ENCODE data around the gene SLA2.

The SLA2 gene

GRCh38 chr20:36607586-36608387 lies 38.2 kb downstream of the SLA2 start:
- no peak for DNase-seq (ENCODE audit: low read depth)

DNA sequence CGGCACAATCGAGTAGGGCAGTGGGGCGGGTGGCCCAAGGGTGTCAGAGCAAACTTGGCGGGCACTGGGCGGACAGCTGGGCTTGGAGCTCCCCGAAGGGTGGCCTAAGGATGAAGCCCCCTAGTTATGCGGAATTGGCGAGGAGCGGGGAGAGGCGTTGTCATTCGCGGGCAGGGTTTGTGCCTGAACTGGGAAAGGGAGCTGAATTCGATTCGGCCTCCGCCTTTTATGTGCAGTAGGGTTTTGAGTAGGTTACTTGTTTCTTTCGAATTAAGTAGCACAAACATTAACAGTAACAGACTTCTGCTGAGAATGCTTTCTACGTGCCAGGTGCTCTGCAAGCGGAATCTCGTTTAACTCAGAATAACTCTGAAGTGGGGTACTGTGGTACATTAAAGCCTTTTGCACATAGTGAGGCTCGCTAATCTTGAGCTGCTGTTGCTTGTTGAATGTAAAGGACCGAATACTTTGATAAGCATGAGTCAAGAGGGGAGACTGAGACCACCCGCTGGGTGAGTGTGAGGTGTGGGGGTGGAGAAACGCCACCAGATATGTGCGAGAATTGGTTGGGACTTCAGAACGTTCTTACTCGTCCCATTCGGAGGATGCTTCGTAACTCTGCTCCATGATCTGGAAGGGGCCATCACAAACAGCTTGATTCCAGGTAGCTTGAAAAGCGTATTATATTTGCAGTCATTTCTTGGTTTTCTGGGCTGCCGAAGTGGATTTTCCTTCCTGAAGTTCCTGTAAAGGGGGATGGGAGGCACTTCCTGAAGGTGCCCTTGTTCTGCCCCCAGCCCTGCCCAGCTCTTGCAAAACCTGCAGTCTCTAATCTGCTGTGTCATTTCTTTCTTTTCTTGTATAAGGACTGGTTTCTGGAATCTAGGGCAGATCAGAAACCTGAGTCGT lies 39.6 kb downstream of the SLA2 start:
- DNase-seq (ENCODE audit: low read depth) = no peak

DNA sequence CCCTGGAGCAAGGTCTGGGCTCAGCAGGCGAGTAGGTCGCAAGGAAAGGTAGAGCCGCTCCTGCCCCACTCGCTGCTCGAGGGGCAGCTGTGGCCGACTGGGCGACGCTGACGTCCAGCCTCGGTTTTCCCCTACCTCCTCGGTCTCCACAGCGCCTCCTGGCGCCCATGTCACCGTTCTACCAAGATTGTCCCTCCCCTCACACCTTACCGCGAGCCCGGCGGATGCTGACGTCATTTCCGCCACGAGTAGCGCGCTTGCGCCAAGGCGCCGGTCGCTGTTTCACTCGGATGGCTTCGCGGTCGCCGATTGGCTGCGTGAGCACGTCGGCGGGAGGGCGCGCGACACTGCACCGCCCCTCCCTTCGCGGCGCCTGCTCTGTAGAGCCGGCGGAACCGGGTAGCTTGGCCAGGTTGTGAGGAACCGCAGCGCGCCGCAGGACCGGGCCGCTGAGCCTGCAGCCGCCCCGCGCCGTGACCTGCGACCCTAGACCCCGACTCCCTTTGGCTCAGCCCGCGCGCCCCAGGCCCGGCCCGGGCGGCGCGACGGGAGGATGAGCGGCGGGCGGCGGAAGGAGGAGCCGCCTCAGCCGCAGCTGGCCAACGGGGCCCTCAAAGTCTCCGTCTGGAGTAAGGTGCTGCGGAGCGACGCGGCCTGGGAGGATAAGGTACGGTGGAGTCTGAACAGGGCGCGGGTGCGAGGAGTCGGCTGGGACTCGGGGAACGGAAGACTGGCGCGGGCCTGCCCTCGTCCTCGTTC lies 40.4 kb downstream of the SLA2 start, which contains the start of gene RAB5IF:
TSS of gene RAB5IF (plus strand) at position 381 of the 759 bp plus-strand sequence. CDS start at position 554, 173 bp downstream.
- DNase-seq (ENCODE audit: low read depth) = peak; percentile 96

- DNase-seq (ENCODE audit: low read depth) = no peak
Measured at GRCh38 chr20:36604952-36605398, 41.0 kb downstream of the SLA2 start.

DNA sequence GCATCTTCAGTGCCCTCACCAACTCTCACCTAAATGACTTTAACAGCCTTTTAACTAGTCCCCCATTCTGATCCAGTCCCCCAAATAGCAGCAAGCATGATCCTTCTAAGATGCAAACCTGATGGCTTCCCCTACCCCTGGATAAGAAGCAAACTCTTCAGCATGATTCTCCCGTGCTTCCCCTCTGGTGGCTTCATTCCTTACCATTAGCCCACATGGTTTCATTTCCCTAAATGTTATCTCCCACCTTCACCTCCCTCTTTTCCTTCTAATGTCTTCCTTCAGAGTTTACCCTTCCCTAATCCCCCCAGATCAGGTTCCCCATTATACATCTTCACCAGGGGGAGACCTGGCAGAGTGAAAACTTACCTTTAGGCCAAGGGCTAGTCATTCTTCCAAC lies 44.5 kb downstream of the SLA2 start:
- no peak for DNase-seq (ENCODE audit: low read depth)

GRCh38 chr20:36599912-36600345 lies 46.1 kb downstream of the SLA2 start:
- no peak for DNase-seq (ENCODE audit: low read depth)

GRCh38 chr20:36593347-36593929 lies 52.6 kb downstream of the SLA2 start:
- no peak for DNase-seq (ENCODE audit: low read depth)

DNA sequence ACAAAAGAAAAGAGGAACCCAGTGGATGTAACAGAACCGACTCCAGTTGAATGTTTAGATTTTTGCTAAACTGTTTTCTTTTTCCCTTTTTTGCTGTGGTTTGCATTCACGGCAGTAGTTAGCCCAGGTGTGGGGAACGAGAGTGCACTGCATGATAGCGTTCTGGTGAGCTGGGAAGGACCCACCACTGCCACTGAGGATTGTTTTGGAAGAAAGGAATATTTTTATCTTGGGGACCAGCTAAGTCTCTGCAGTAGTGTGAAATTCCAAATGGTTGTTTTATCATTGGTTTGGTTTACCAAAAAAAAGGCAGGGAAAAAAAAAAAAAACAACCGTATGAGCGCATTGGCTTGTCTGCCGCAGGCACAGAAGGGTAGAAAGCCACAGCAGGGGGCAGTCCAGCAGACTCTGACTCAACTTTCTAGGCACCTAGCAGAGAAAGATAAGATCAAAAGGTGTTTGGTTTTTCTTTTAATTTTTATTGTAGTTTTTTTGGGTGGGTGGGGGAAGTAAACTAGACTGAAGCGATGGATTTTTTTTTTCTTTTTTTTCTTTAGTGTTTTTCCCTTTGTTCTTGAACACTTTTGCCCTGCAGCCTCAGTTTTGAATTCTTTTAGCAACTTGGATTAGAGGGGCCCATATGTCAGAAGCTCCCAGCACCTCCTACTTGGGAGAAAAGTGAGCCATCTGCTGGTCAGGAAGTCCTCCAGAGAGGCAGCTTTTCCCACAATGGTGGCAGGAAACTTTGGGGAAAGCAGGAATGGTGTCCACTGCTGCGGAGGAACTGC lies 53.9 kb downstream of the SLA2 start:
- DNase-seq (ENCODE audit: low read depth) = no peak

GRCh38 chr20:36591281-36591680 lies 54.7 kb downstream of the SLA2 start:
- no peak for DNase-seq (ENCODE audit: low read depth)

- DNase-seq (ENCODE audit: low read depth) = no peak
Measured at GRCh38 chr20:36587388-36588070, 58.5 kb downstream of the SLA2 start.

DNA sequence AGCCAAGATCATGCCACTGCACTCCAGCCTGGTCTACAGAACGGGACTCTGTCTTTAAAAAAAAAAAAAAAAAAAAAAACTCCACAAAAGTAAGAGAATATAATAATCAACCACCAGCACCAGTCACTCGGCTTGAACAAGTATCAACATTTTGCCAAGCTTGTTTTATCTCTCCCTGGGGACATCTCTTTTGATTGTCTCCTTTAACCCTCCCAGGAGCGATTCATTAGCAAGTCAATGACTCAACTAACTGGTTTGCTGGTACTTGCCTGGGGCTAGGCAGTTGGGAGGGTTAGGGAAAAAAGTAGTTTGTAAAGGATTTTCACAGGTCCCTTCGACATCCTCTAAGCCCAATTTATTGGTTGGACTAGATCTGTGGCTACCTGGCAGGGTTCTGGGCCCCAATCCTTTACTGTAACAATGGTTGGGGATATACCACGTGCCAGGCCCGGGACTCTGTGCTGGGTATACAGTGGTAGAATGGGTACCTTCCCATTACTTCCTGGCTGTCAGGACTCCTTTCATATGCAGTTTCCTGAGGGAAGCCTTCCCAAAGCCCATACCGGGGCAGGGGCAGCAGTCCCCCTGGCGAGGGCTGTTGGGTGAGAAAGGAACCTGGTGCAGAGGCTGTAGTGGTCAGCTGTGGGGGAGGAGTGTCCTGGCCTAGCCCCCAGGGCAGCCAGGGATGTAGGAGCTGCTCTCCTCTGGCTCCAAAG lies 60.4 kb downstream of the SLA2 start:
- peak; percentile 69 for DNase-seq (ENCODE audit: low read depth)

DNA sequence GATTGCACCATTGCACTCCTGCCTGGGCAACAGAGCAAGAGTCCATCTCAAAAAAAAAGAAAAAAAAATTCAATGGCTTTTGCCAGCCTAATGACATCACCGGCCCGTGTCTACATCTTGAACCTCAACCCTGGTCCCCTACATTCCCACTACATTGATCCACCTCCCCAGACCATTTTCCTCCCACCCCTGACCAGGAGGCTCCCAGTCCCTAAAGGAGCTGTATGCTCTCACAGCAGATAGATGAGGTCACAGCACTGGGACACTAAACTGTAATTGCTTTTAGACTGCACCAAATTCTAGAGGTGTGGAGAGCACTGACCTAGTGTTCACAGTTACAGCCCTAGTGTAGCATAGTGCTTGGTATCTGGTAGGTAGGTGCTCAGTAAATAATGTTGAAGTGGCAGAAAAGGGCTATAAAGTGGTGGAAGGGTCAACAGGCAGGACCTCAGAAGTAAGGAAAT lies 61.9 kb downstream of the SLA2 start:
- DNase-seq (ENCODE audit: low read depth) = no peak

GRCh38 chr20:36582821-36583220 lies 63.2 kb downstream of the SLA2 start:
- DNase-seq (ENCODE audit: low read depth) = no peak

DNA sequence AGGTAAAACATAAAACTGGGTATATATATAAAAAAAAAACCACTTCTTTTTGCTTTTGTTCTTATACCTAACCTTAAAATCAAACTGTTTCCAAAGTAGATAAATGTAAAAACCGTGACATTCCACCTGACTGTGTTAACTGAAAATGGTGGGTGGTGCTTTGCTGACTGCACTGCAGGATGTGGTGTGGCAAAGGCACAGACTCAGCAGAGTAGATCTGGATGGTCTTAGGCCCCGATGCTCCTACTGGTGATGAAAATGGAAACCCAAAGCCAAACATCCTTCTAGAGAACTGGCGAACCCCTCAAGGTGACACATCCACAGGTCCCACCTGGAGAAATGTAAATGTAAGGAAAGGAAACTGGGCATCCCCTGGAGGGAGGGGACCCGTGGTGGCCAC lies 63.7 kb downstream of the SLA2 start:
- DNase-seq (ENCODE audit: low read depth) = no peak

DNA sequence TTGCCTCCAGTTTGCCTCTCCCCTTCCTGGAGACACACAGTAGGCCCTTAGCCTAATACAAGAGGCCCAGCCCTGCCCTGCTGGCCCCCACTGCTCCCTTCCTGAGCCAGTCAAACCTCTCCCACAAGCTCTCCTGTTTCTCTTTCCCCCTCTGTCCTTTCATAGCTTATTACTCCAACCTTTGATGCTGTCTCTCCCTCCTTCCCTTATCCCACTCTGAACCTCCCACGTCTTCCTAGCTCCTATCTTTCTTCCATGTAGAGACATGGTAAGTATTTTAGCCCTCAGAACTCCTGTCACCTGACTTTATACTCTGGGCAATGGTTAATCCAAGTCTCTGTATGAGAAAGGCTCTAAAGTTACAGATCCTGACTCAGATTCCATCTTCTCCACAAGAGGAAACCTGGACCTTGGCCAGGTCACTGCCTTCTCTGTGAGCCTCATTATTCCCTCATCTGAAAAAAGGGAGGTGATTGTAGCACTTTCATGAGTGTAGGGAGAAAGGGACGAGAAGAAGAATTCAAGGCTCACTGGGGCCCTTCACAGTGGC lies 65.9 kb downstream of the SLA2 start:
- DNase-seq (ENCODE audit: low read depth) = no peak

DNA sequence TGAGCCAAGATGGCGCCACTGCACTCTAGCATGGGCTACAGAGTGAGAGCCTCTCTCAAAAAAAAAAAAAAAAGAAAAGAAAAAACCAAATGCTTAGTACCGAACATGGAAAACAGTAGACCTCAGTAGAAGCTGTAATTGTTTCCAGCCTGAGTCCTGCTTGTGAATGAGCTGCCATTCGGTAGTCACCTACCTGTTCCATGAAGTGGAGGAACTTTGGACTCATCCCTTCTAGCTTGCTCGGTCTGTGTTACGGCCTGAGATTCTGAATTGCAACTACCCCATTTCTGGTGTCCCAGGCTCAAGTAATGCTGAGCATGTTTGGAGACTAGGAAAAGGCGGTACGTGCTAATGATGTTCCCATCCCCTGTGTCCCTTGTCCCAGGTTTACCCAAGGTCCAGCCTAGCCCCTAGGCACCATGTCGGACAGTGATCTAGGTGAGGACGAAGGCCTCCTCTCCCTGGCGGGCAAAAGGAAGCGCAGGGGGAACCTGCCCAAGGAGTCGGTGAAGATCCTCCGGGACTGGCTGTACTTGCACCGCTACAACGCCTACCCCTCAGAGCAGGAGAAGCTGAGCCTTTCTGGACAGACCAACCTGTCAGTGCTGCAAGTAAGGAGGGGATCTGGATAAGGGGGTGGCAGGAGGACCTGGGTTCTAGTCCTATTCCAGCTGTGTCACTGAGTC lies 67.5 kb downstream of the SLA2 start:
- DNase-seq (ENCODE audit: low read depth) = no peak

DNA sequence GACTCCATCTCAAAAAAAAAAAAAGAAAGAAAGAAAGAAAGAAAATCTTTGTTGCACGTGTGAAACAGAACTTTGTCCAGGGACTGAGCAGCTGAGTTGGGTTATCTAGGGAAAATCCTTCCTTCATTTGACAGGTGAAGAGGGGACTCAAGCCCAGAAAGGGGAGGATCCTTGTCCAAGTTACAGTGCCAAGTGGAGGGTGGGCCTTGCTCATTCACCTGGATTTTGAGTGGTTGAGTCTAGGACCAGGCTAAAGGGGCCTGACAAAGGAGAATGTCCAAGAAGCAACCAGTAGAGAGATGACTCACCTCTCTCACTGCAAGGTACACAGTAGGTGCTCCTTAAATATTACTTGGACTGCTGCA lies 69.9 kb downstream of the SLA2 start:
- no peak for DNase-seq (ENCODE audit: low read depth)

DNA sequence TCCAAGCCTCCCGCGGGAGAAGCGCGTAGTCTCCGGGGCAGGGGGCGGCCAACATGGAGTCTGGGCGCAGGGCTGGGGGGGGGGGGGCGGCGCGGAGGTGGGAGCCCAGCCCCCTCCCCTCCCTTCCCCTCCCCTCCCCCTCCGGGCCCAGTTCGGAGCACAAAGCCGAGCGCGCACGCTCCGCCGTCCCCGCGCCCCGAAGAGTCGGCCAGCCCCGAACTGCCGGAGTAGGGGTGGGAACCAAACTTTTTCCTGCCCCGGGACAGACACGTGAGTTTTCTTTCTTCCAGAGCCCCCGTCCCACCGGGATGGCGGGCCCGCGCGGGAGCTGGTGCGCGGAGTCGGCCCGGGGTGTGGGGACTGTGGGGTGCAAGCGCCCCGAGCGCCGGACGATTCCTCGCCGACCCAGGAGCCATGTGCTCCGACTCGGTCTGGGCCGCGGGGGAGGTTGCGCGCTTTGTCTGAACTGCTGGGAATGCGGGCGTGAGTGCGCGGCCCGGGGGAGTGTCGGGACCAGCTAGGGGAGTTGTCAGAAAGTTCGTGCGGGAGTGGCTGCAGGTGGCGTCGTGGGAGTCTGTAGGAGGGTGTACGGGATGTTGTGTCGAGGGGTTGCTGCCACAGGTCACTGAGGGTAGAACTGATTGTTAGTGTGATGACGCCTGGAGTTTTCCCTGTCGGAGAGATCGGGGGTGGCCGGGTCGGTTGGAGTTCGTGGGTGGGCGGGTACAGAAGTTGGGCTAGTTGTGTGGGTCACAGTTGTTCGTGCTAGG lies 71.4 kb downstream of the SLA2 start:
- DNase-seq (ENCODE audit: low read depth) = no peak

All from HS-5 (cell line).